ENCODE measurements around the gene ACTL7B. TPM values are rescaled to one million over a fixed set of nuclear protein-coding genes. Genes with fewer than 3 reads are reported as not detected.
"Not testable (repeated sequence)": the region's sequence is repeated elsewhere in the genome, so short reads cannot be mapped to it uniquely, and the experiment has no call there.

The ACTL7B gene
- total and polyA plus RNA-seq, 10 of the 15 experiments (the other 5 are each of a cell fraction or from before 2014, with no cell fraction given) = not detected

GRCh38 chr9:108886594-108887271 is 30.9 kb upstream of the ACTL7B start:
- FAIRE-seq; H3K9ac ChIP-seq (ENCODE audit: control insufficient read depth, insufficient read depth, low read length); BruUV-seq (replicated peaks); H3K79me2 ChIP-seq (ENCODE audit: control insufficient read depth, insufficient read depth, low read length); H3K4me3 ChIP-seq; H4K20me1 ChIP-seq (ENCODE audit: control insufficient read depth, insufficient read depth); H3K9me3 ChIP-seq (replicated peaks; ENCODE audit: control insufficient read depth, insufficient read depth, low read length); H3K4me1 ChIP-seq (ENCODE audit: control insufficient read depth, insufficient read depth, low read length); ATAC-seq; H3K27me3 ChIP-seq (replicated peaks in 1 of 2; ENCODE audit: control insufficient read depth in 2 of 2, insufficient read depth in 2 of 2, low read length in 1 of 2); H3K27ac ChIP-seq (ENCODE audit: control insufficient read depth, insufficient read depth); DNase-seq (ENCODE audit: low read depth, low spot score); in situ Hi-C loops (cut with MboI); intact Hi-C loops (cut with micrococcal nuclease; ENCODE audit: unreplicated experiment); H2AFZ ChIP-seq (ENCODE audit: control insufficient read depth, low read depth, low read length); H3K4me2 ChIP-seq (ENCODE audit: control insufficient read depth, insufficient read depth): not testable (repeated sequence)
- ChIA-PET SMC1A (ENCODE audit: uncharacterized antibody, unreplicated experiment) (interaction anchor here (1.0 to 2.0 kb wide), 4 partner anchors 13 to 126 kb away, joined by 3 to 8 read pairs (median 3); no protein-coding TSS in a partner anchor), RAD21 (ENCODE audit: unreplicated experiment) (interaction anchor here (1.0 kb wide), 1 partner anchor 37 kb away, joined by 3 read pairs; no protein-coding TSS in a partner anchor), POLR2A (interaction anchor here (0.7 kb wide), 2 partner anchors 35 to 548 kb away, joined by 3 read pairs; no protein-coding TSS in a partner anchor), CTCF (interaction anchor here (0.7 to 1.3 kb wide), 4 partner anchors 11 to 222 kb away, joined by 3 read pairs; no protein-coding TSS in a partner anchor)
- peaks cover 1 to 15% of the 10 kb centered on the region in 2 experiments for H3K36me3 ChIP-seq (ENCODE audit: control insufficient read depth in 2 of 2, insufficient read depth in 2 of 2, low read length in 1 of 2)
- TF ChIP-seq, protein P1, sequence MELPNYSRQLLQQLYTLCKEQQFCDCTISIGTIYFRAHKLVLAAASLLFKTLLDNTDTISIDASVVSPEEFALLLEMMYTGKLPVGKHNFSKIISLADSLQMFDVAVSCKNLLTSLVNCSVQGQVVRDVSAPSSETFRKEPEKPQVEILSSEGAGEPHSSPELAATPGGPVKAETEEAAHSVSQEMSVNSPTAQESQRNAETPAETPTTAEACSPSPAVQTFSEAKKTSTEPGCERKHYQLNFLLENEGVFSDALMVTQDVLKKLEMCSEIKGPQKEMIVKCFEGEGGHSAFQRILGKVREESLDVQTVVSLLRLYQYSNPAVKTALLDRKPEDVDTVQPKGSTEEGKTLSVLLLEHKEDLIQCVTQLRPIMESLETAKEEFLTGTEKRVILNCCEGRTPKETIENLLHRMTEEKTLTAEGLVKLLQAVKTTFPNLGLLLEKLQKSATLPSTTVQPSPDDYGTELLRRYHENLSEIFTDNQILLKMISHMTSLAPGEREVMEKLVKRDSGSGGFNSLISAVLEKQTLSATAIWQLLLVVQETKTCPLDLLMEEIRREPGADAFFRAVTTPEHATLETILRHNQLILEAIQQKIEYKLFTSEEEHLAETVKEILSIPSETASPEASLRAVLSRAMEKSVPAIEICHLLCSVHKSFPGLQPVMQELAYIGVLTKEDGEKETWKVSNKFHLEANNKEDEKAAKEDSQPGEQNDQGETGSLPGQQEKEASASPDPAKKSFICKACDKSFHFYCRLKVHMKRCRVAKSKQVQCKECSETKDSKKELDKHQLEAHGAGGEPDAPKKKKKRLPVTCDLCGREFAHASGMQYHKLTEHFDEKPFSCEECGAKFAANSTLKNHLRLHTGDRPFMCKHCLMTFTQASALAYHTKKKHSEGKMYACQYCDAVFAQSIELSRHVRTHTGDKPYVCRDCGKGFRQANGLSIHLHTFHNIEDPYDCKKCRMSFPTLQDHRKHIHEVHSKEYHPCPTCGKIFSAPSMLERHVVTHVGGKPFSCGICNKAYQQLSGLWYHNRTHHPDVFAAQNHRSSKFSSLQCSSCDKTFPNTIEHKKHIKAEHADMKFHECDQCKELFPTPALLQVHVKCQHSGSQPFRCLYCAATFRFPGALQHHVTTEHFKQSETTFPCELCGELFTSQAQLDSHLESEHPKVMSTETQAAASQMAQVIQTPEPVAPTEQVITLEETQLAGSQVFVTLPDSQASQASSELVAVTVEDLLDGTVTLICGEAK (IDR thresholded peaks at IDR 0.05; ENCODE audit: borderline replicate concordance) = peak; percentile 53; the same call in 1 of the 2 replicates
- 100% methylated on average over 3 of the region's 3 CpGs for WGBS (ENCODE audit: insufficient coverage, insufficient replicate concordance, low lambda C conversion rate, missing lambda C conversion rate)
